Coronary artery (tissue), 2 donors: Measurements from ENCODE around the gene ATF4.

Source experiments
- DNase-seq: peaks from one replicate; pipeline ENCODE4 v3.0.0-alpha.2; 2017; ENCODE audit warnings: low spot score
- H3K27ac ChIP-seq, 2 donors: fragments of 200-600 bp; sonication (generic); one replicate each; pipeline ENCODE4 v1.5.1; 2016 to 2019
- H3K4me3 ChIP-seq: fragments of 200-600 bp; sonication (generic); 2 replicates; pipeline ENCODE4 v1.5.1; 2016; ENCODE audit warnings: mild to moderate bottlenecking, moderate library complexity
- CTCF ChIP-seq: fragments of 200-600 bp; sonication (generic); IDR thresholded peaks from one replicate; pipeline ENCODE4 v1.5.1; 2019; ENCODE audit warnings: antibody characterized with exemption

The ATF4 gene

GRCh38 chr22:39536711-39537110, 16.3 kb downstream of the ATF4 start:
- Histone ChIP-seq H3K27ac (no peak overlapping the region), H3K4me3 (no peak overlapping the region)
- no peak for DNase-seq
- TF ChIP-seq CTCF, result no peak

DNA sequence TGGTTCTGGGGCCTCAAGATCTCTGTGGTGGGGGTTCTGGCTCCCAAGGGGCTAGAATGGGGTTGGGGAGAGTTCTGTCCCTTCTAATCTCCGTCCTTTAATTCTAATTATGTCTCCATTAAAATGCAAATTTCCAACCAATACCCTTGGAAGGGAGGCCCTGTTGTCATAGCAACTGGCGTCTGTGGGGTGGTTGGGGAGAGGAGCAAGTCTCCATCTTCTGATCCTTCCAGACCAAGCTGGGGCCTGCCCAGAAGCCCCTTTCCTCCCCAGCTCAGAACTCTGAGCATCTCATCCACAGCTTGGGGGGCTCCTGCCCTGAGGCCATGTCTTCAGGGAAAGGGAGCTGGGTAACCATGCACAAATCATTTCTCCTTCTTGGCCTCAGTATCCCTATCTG, 17.6 kb downstream of the ATF4 start:
- no peak for DNase-seq
- Histone ChIP-seq H3K4me3 (no peak overlapping the region), H3K27ac (no peak overlapping the region)
- no peak for TF ChIP-seq CTCF

- no peak for TF ChIP-seq CTCF
- H3K4me3 ChIP-seq, result no peak overlapping the region
- H3K27ac ChIP-seq, result no peak overlapping the region
- no peak for DNase-seq
Measured at GRCh38 chr22:39543095-39543494, 22.7 kb downstream of the ATF4 start.

DNA sequence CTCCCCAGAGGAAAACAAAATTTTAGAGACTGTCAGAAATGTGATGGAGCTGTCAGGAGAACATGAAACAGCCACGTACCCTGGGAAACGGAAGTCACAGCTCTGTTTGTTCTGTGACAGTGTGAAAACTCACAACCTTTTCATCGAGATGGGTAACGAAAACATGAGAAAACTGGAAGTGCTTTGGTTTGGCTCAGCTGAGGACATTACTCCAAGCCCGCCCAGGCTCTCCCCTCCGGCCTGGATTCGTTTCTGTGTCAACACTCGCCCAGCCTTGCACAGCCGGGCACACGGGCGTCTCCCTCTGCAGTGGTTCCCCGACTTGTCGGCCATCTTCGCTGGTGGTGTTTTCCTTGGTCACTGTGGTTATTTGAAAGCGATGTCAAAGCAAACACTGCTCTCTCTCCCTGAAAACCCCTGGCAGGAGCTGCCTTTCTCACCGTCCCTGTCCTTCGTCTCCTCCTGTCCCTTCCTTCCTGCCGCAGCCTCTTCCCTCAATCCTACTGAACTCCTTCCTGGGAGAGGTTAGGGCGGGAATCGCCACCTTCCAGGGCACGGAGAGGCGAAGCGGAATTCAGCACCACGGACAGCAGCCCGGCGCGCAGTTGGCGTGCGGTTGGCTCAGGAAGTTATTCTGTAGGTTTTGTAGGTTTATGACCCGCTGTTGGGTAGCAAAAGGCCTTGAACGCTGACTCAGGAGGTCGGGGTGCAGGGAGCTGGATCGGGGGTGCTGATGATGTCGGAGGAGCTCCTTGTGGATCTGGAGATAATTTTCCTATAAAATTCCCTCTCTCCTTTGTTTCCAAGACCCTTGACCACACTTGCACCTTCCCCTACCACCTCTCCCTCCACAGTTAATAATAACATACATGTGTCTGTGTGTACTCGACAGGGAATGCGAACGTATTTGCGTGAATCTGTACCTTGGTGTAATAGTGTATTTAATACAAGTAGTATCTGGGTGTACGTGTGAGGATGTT, 25.3 kb downstream of the ATF4 start:
- no peak for DNase-seq

GRCh38 chr22:39546889-39547586, 26.7 kb downstream of the ATF4 start:
- no peak overlapping the region for H3K27ac ChIP-seq
- H3K4me3 ChIP-seq, result no peak overlapping the region
- no peak for TF ChIP-seq CTCF
- DNase-seq, result no peak

More for the DNA sequence above, 25.3 kb downstream of the ATF4 start:
- no peak for TF ChIP-seq CTCF
- Histone ChIP-seq H3K27ac (no peak overlapping the region), H3K4me3 (no peak overlapping the region)

DNA sequence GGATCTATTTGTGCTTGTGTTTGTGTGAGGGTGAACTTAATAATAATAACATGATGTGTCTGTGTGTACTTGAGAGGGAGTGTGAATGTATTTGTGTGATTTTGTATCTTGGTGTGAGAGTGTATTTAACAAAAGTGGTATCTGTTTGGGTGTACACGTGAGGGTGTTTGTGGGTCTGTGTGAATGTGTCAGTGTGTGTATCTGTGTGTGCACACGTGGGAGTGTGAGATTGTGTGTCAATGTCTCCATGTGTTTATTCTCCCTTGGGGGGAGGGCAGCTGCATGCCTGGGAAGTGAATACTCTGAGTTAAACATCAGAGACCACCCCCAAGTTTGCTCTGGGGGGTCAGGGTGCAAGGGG, 27.2 kb downstream of the ATF4 start:
- no peak for TF ChIP-seq CTCF
- Histone ChIP-seq H3K27ac (no peak overlapping the region), H3K4me3 (no peak overlapping the region)
- no peak for DNase-seq

- DNase-seq, result no peak
- no peak for TF ChIP-seq CTCF
- no peak overlapping the region for H3K27ac ChIP-seq
- H3K4me3 ChIP-seq, result no peak overlapping the region
Measured at GRCh38 chr22:39553429-39553828, 33.1 kb downstream of the ATF4 start.
